Fibroblast of peridontal ligament (primary cell): Measurements from ENCODE around the gene AP4S1.
A peak's percentile ranks its signal among the peaks of the same experiment; 100 is the strongest.
"Not testable (repeated sequence)": the region's sequence is repeated elsewhere in the genome, so short reads cannot be mapped to it uniquely, and the experiment has no call there.

Experiments
- DNase-seq: peaks from one replicate; pipeline ENCODE4 v3.0.0-alpha.2; 2010; ENCODE audit errors: extremely low read depth

AP4S1 gene, protein sequence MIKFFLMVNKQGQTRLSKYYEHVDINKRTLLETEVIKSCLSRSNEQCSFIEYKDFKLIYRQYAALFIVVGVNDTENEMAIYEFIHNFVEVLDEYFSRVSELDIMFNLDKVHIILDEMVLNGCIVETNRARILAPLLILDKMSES

DNA sequence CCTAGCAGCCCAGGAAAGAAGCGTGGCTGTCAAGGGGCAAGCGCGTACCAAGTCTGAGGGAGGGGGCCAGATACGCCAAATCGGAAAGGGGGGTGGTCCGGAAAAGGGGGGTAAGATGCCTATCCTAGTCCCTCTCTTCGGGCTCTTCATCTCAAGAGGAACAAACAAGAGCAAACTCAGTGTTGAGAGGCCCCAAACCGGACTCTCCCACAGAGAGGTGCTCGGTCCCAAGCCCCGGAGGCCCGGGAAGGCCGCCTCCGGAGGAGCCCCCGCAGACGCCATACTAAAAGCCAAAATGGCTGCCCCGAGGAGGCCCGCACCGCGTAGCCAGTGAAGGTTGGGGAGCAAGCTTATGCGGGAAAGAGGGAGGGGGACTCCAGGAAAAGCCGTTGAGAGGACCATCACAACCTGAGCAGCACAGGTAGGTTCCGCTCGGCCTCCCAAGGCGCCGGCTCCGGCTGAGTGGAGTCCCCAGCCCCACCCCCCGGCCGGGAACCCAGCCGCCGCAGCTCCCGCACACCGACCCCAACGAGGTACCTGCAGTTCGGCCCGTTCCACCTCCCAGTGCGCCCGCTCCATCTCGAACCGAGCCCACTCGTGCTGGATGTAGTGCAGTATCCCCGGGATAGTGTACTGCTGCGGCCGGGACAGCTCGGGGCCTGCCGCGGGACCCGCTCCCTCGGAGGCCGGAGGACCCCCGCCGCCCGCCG is at the start of gene AP4S1:
Gene AP4S1, plus strand, starts transcription at position 283 of the 710 bp plus-strand sequence. CDS start 40,548 bp downstream, outside the sequence.
- peak; percentile 26 for DNase-seq

DNA sequence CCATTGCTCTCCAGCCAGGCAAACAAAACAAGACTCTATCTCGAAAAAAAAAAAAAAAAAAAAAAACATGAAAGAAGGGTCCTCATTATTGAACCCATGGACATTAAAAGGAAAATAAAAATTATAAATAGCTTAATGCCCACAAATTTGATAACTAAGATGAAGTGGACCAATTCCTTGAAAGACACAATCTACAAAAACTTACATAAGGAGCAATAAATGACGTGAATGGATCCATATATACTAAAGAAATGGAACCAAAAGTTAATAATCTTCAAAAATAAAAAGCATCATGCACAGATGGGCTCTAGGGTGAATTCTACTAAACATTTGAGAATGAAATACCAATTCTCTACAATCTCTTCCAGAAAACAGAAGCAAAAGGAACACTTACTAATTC is 47.7 kb upstream of the AP4S1 start:
- no peak for DNase-seq

DNA sequence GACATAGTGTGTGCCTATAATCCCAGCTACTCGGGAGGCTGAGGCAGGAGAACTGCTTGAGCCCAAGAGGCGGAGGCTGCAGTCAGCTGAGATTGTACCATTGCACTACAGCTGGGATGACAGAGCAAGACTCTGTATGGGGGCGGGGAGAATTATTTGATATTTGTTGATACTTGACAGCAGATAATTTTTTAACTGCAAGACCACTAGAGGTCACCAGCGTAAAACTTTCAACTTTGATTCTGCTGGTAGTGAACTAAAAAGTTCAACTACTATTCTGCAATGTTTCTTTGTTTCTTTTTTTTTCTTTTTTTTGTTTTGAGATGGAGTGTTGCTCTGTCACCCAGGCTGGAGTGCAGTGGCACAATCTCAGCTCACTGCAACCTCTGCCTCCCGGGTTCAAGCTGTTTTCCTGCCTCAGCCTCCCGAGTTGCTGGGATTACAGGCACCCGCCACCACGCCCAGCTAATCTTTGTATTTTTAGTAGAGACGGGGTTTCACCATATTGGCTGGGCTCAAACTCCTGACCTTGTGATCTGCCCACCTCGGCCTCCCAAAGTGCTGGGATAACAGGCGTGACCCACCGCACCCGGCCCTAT is 45.2 kb upstream of the AP4S1 start:
- peak; percentile 89 for DNase-seq

DNA sequence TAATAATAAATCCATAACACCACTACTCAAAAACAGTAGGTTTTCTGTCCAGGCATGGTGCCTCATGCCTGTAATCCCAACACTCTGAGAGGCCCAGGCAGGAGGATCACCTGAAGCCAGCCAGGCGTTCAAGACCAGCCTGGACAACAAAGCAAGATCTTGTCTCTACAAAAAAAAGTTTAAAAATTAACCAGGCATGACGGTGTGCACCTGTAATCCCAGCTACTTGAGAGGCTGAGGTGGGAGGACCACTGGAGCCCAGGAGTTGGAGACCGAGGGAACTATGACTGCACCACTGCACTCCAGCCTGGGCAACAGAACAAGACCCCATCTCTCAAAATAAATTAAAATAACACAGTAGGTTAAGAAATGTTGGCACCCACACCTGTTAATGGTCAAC is 44.5 kb upstream of the AP4S1 start:
- no peak for DNase-seq

DNA sequence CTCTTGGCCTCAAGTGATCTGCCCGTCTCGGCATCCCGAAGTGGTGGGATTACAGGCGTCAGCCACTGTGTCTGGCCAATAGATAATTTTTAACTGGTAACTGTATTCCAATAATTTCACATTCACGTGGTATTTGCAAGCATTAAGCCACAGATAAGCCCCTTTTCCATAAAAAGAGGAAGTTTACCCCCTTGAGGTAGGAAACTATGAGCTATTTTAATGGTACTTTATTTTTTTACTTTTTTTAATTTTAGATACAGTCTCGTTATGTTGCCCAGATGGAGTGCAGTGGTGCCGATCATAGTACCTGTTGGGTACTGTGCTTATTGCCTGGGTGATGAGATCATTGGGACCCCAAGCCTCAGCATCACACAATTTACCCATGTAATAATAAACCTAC is 42.9 kb upstream of the AP4S1 start:
- no peak for DNase-seq

DNA sequence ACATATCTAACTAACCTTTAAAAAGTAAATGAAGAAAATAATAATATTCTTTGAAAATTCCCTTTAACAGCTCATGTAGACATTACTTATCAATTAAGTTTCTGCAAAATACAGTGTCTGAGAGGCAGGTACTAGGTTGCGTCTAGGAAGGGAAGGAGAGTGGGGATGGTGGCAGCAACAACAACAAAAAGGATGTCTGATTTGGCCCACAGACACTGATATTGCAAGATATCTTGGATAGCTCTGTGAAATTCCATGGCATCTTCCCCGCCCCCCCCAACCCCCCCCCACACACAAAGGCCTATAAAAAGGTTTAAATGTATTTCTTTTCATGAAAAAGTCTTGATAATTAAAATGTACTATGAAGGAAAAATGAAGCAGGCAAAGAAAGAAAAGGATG is 41.6 kb upstream of the AP4S1 start:
- DNase-seq = no peak

DNA sequence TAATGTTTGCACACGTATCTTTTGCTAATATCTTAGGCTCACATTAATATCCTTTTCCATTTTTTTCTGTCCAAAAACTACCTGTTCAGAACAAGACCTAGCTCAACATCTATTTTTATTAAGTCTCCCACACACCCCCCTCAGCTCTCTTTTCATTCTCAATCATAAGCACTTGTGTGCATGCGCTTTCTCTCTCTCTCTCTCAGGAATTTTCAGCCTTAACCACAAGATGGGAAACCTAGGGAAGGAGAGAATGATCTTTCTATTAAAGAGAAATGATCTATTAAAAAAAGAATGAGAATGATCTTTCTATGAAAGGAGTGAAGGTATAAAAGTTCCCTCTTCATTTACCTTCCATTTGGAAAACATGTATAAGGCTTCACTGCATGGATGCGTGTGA is 39.7 kb upstream of the AP4S1 start:
- DNase-seq = no peak

DNA sequence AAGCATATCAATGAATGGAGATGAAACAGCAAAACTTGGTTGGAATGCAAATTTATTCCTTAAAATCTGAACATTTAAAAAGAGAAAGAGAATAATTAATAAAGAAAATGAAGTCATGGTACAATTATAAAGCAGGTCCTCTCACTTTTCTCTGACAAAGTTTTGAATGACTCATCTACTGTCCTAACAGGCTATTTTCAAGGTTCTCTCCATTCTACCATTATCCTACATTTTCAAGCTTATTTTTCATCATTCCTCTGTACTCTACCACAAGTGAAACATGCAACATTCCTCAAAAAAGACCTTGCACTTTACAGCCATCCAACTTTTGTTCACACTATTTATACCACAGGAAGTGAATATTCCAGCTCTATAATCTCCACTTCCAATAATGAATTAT is 36.9 kb upstream of the AP4S1 start:
- DNase-seq = peak; percentile 25

DNA sequence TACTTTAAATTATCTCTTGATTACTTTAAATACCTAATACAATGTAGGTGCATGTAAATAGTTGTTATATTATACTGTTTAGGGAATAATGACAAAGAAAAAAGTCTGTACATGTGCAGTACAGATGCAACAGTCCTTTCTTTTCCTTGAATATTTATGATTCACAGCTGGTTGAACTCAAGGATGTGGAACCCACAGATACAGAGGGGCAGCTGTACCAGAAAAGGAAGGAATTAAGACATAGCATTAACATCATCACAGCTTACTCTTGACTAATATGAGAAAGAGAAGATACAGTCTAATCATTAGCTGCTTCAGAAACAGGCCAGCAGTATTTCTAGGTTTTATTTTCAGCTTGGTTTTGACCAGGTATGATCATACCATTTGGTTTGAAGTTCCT is 34.7 kb upstream of the AP4S1 start:
- no peak for DNase-seq

DNA sequence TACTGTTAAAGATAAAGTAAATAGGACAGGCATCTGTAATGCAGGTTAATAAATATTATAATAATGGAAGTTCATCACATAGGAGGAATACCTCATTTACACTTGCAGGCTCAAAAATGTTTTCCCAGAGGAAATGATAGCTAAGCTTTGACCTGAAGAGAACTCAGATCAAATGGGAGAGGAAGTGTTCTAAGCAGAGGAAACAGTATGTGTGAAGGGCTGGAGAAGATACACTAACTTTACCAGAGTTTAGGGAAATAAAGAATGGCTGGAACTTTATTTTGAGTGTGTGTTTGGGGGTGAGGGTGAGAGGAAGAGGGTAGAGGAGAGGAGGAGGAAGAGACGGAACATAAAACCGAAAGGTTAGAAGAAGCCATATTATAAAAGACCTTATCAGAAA is 34.0 kb upstream of the AP4S1 start:
- no peak for DNase-seq

DNA sequence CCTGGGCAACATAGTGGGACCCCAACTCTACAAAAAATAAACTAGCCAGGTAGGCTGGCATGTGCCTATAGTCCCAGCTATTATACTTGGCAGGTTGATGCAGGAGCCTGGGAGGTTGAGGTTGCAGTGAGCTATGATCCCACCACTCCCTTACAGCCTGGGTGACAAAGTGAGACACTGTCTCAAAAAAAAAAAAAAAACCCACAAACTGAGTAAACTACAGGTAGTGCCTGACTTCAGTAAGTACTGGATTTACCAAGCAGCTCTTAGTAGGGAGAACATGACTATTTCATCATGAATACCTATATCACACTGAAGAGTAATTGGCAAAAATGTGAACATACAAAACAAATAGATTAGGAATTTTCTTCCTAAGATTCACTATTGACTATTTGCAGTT is 32.4 kb upstream of the AP4S1 start:
- DNase-seq = no peak

DNA sequence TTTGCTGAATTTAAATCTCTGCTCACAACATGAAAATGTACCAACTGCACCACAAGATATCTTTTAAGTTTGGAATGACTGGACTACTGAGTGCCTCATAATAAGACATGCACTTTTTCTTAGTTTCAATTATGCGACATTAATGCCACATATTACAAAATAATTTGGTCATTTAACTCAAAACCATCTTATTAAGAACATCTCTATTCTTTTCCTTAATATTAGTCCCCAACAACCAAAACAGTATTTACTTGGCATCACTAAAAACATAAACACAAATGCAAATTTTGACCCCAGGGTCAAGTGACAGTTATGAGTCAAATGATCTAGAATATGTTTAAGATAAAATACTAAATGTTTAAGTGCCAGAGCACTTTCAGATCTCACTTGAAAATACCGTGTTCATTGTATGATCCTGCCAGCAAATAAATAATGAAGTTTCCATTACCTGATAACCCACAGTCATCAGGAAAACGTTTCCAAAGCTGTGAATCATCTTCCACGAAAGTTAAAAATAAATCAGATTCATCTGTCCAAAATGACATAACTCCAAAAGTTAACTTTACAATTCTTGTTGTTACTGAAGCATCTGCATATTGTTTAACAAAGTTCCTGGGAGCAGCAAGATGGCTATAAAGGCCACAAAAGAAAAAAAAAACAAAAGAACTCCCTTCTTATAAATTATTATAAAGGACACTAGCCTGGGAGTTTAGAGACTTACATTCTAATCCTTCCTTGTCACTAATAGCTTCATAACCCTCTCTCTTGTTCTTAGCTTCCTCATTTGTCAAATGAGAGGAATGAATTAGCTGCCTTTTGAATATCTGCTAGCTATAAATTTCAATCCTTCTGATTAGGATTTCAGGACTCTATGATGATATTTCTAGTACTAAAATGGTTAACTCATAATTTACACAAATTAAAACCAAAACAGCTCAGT is 30.5 kb upstream of the AP4S1 start:
- DNase-seq = peak; percentile 76

DNA sequence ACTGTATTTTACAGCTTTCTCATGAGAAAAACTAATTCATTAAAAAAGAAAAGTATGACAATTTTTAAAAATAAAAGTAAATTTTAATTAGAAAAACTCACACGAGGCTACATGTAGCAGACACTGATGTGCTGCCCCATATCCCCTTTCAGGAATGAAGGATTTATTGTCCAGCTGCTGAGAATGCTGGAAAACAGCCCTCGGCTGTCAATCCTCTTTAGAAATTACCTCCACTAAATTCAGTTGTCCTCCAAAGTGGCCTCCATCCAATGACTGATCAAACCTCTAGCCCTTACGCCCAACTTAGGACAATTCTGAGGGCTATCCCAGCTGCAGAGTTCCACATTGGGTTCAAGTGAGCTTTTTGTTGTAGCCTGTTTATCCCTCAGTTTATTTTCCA is 29.8 kb upstream of the AP4S1 start:
- no peak for DNase-seq

DNA sequence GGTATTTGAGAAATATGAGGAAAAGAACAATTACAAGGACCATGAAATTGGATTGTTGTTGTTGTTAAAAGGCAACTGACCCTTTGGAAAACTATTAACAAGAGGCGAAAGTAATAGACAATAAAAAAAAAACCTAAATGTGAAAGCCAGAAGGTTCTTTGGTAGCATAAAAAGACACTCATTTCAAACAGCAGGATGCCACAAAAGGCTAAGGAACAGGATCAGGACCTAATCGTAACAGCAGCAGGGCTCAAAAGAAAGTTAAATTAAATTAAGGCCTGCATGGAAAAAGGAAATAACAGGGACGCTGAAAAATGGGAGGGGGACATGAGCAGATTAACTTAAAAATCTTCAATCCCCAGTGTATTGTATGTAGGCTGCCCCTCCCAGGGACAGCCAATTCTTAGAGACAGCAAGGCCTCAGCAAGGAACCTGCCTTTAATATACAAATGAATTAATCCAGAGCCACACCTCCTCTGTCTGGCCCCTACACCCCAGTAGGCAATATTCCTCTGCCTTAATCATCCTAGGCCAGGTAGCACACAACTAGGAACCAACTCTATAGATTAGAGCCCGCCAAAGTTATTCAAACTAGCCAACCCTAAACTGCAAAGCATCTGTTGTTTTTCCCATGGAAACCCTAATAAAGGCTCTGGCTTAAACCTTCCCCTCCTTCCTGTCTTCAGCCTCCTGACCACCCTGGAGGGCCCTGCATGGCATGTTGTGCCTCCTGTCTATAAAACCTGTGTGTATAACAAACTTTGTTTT is 28.4 kb upstream of the AP4S1 start:
- DNase-seq = no peak

DNA sequence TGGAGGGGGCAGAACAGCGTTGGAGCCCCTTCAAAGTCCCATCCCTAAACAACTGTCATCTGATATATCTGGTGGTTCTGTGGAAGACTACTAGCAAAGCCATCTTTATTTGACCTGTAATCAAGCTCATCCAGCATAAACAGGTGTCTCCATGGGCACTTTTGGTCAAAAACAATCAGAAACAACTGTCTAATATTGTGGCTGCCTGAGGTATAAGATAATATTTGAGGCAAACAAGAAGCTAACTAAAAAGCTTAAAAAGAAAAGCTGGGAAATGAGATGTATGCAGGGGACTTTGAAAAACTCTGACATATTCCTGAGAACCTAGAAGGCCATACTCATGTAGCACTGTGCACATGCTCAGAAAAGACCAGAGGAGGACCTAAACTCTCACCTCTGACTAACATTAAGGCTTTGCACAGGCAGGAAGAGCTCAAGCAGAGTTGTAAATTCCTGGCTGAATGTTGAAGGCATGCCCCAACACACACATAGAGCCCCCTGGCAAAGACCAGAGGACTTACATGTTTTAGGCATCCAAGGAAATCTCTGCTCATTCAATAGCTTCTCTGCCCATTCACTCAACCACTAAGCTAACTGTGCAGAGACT is 27.2 kb upstream of the AP4S1 start:
- no peak for DNase-seq

DNA sequence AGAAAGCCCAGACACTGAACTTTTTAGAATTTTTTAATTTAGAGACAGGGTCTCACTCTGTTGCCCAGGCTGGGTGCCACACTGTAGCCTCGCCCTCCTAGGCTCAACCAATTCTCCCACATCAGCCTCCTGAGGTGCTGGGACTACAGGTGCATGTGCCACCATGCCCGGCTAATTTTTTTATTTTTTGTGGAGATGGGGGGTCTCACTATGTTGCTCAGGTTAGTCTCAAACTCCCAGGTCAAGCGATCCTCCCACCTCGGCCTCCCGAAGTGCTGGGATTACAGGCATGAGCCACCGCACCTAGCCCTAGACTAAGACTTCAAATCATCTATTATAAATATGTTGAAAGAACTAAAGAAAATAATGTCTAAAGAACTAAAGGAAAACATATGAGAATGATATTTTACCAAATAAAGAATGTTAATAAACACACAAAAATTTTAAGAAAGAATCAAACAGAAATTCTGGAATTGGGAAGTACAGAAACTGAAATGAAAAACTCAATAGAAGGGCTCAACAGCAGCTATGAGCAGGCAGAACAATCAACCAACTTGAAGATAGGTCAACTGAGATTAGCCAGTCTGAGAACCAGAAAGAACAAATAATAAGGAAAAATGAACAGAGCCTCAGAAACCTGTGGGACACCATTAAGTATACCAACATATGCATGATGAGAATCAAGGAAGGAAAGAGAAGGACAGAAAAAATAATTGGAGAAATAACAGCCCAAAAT is 26.2 kb upstream of the AP4S1 start:
- DNase-seq = no peak

DNA sequence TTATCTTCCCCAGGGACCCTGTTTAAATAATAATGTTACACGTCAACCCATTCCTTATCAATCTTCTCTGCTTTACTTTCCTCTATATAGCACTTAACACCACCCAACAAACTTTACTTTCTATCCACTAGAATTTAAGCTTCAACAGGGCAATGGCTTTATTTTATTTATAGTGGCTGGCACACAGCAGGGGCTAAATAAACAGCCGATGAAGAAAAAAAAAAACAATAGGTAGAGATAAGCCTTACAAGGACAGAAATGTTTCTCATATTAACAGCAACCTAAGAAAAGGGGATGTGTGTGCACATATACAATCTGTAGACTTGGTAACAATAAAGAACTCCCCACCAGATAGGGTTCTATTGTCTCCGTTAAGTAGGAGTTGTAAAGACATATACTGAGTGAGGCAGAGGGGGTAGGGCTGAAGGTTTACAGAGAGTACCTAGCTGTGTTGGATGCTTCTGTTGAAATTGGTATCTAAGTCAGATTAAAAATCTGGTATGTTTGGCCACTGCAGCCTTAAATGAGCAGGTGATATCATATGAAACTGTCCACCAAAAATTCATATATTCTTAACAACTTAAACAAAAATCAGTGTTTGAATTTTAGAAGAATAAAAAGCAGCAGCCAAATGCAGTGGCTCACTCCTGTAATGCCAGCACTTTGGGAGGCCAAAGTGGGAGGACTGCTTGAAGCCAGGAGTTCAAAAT is 24.7 kb upstream of the AP4S1 start:
- DNase-seq = no peak

DNA sequence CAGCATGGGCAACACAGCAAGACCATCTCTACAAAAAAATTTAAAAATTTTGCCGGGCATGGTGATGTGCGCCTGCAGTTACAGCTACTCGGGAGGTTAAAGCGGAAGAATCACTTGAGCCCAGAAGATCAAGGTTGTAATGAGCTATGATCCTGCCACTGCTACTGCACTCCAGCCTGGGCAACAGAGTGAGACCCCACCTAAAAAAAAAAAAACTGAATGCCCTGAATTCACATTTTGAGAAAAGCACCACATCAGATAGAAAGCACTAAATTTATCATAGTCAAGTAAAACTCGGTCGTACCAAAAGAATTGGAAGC is 24.1 kb upstream of the AP4S1 start:
- DNase-seq = no peak

DNA sequence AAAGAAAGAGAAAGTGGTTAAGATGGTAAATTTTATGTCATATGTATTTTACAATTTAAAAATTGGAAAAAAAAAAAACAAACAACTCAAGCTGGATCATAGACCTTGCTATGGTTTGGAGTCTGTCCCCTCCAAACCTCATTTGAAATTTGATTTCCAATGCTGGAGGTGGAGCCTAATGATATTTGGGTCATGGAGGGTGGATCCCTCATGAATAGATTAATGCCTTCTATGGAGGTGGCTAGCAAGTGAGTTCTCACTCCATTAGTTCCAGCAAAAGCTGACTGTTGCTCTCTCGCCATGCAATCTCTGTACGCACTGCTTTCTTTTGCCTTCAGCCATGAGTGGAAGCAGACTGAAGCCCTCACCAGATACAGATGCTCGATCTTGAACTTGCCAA is 22.2 kb upstream of the AP4S1 start:
- DNase-seq = no peak

DNA sequence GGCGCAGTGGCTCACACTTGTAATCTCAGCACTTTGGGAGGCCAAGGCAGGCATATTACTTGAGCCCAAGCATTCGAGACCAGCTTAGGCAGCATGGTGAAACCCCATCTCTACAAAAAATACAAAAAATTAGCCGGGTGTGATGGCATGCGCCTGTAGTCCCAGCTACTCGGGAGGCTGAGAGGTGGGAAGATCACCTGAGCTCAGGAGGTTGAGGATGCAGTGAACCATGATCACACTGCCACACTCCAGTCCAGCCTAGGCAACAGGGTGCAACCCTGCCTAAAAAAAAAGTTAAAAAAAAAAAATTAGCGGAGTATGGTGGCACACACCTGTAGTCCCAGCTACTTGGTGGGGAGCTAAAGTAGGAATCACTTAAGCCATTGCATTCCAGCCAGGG is 21.4 kb upstream of the AP4S1 start:
- not testable (repeated sequence) for DNase-seq
